LNCaP clone FGC (cell line): ENCODE measurements around the gene SEC62.

Source experiments
- DNase-seq: peaks from one replicate; pipeline ENCODE4 v3.0.0-alpha.2; 2011; ENCODE audit warnings: low read depth
- H3K4me3 ChIP-seq: 2 replicates; pipeline ENCODE4 v1.5.1; 2011; ENCODE audit warnings: mild to moderate bottlenecking, low read depth, low read length, control low read depth
- CTCF ChIP-seq: IDR thresholded peaks from 2 replicates; pipeline ENCODE4 v1.5.1; 2012; ENCODE audit warnings: mild to moderate bottlenecking; ENCODE audit not compliant: control insufficient read depth, insufficient read depth; ENCODE audit errors: extremely low read depth

SEC62 gene

DNA sequence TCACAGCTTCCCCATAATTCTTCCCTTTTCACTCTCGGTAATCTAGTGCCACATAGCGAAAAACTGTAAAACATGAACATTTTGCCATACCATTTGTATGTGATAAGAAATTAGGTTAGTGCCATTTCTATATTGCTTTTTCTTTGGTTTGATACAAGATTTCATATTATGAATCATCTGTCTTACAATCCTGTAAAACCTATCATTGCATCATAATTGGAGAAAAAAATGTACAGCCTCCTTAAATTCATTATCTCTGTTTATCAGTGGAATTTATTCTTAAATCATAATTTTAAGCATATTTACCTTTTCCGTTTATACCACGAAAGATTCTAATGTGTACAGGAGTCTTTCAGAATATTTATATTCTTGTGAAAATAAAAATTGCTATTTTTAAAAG is 23.8 kb downstream of the SEC62 start:
- H3K4me3 ChIP-seq, result no peak overlapping the region
- DNase-seq, result no peak
- no peak for TF ChIP-seq CTCF

- H3K4me3 ChIP-seq, result no peak overlapping the region
- no peak for DNase-seq
- no peak for TF ChIP-seq CTCF
These were observed 25.5 kb downstream of the SEC62 start for GRCh38 chr3:169992156-169992555.

- TF ChIP-seq CTCF, result no peak
- DNase-seq, result no peak
These were observed 26.2 kb downstream of the SEC62 start for GRCh38 chr3:169992781-169993180.

DNA sequence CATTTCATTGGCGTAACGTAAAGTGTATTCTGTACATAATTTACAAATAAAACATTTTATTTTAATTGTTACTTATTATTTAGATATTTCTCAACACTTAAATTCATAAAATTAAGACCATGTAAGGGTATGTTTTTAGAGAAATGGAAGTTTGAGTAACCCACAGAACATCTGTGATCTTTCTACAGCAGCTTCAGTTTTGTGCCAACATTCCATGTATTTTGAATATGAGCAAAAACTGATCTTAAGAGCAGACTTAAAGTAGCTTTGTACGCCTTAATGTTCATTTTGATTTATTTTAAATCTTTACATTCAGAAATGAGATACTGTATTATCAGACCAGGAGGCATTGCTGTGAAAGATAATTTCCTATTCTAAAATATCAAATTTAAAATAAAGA is 27.2 kb downstream of the SEC62 start:
- DNase-seq, result no peak
- TF ChIP-seq CTCF, result no peak
- no peak overlapping the region for H3K4me3 ChIP-seq

More at GRCh38 chr3:169992781-169993180, 26.2 kb downstream of the SEC62 start:
- H3K4me3 ChIP-seq, result no peak overlapping the region

DNA sequence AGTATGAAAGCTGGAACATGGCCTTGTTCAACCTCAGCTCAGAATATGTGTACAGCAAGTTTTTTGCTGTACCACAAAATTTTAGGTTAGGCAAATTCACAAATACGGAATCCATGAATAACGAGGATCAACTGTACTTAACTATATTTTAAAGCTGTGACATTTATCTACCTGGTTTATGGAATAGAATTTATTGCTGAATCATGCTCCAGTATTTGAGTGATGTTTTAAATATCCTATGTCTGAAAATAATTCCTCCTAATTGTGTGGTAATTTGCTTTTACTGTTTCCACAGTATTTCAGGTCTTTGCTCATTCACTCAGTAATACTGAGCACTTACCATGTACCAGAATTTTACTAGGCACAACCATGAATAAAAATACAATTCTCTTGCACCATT is 29.5 kb downstream of the SEC62 start:
- TF ChIP-seq CTCF, result no peak
- no peak for DNase-seq
- no peak overlapping the region for H3K4me3 ChIP-seq

- no peak overlapping the region for H3K4me3 ChIP-seq
- TF ChIP-seq CTCF, result no peak
- no peak for DNase-seq
These were observed 32.1 kb downstream of the SEC62 start for GRCh38 chr3:169998668-169999131.

GRCh38 chr3:169999433-169999832 is 32.8 kb downstream of the SEC62 start:
- no peak overlapping the region for H3K4me3 ChIP-seq
- DNase-seq, result no peak
- TF ChIP-seq CTCF, result no peak
